Islet precursor cell (in vitro differentiated cells): Measurements from ENCODE around the gene TXNL4A.
A peak's percentile ranks its signal among the peaks of the same experiment; 100 is the strongest.
"Not testable (repeated sequence)": the region's sequence is repeated elsewhere in the genome, so short reads cannot be mapped to it uniquely, and the experiment has no call there.

ENCODE experiments used
- DNase-seq: peaks from one replicate; pipeline ENCODE4 v3.0.0-alpha.2; 2018

The TXNL4A gene

DNA sequence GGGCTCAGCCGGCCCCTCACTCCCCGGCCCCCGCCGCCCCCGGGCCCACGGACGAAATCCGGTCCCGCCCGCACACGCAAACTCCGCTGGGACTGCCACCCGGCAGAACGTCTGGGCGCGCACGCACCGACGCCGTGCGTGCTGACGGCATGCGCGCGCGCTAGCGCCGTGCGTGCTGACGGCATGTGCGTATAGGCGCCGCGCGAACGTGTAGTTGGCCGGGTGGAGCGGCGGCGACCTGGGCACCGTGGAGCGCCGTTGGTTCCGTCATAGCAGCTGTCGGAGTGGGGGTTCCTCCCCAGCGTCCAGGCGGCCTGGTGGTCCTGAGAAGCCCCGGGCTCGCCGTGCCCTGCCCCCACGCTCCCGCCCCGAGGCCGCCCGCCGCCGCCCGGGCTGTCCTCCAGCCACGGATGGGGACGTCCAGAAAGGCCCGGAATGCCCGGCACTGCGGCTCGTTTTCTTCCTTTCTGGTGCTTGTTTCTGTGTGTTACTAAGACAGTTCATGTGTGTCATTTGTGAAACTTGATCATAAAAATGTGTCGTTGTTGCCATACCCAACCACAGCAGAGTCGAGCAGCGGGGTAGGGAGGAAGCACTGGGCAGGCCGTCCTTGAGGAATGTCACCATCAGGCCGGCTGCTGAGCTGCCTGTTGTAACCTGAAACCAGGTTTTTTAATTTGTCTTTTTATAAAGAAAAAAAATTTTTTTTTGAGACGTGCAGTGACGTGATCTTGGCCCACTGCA is at the start of gene TXNL4A:
Gene TXNL4A (minus strand): TSS at position 113 of the 744 bp plus-strand sequence. CDS start 171 bp downstream, outside the sequence.
- DNase-seq, result peak; percentile 83

DNA sequence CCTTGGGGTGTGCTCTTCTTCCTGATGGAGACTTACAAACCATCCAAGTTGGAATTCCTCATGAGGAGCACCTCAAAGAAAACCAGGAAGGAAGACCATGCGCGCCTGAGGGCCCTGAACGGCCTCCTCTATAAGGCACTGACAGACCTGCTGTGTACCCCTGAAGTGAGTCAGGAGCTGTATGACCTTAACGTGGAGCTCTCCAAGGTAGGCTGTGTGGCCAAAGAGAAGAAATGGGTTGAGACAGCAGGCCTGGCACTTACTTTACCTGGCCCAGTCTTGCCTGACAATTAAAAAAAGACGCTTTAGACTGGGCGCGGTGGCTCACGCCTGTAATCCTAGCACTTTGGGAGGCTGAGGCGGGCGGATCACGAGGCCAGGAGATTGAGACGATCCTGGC is 48.9 kb upstream of the TXNL4A start:
- no peak for DNase-seq

DNA sequence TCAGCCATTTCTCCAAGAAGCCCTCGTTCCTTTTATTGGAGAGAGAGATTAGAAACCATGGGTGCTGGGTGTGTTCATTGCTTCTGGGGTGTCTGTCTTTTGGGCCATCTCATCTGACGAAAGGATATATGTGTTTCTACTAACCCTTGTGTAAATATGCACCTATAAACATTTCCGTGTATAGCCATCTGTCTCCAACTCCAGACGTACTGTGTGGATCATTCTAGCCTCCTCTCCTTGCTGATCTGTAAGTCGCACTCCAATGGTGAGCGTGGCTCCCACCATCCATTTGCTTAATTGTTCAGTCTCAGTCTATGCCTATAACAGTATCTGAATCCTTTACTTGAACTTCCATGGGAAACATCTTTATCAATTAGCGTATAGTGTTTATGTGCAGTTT is 47.6 kb upstream of the TXNL4A start:
- DNase-seq, result no peak

DNA sequence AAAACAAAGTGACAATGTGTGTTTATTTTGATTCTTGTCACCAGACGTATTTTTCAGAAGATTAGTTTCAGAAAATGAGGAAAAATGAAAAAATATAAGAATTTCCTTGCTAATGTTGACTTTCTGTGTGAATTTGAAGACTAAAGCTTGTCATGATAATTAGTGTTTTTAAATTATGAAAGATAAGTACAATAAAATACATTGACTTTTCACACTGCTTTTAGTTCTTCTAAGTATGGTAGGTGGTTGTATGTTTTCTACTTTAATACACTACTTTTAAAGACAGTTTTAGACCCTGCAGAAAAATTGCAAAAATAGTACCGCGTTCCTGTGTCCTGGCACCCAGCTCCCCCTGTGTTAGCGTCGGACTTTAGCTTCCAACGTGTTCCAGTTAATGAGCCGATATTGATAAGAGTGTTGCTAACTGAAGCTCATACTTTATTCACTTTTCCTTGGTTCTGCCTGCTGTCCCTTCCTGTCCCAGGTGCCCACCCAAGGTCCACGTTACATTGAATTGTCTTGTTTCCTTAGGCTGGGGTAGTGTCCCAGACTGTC is 46.6 kb upstream of the TXNL4A start:
- DNase-seq, result no peak

DNA sequence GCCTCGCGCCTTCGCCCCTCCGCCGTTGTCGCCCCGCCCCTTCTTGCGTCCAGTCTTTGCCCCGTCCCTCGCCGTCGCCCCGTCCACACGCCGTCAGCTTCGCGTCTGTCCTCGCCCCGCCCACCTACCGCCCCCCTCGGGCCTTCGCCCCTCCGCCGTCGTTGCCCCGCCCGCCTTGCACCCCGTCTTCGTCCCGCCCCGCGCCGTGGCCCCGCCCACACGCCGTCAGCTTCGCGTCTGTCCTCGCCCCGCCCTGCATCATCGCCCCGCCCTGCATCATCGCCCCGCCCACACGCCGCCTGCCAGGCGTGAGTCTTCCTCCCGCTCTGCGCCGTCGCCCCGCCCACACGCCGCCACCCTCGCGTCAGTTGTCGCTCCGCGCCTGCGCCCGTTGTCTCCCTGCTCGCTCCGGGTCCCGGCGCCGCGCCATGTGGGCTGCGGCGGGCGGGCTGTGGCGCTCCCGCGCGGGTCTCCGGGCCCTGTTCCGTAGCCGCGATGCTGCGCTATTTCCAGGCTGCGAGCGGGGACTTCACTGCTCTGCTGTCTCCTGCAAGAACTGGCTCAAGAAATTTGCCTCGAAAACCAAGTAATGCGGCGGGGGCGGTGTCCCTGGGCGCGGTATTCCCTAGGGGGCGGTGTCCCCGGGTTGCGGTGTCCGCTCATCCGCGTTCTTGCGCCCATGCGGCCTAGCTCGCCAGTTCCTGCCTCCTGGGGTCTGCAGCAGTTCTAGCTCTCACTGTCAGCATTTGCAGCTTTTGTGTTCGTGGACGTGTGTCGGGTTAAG is 45.9 kb upstream of the TXNL4A start, which contains the start of gene RBFA:
Gene RBFA (plus strand): TSS at position 367 of the 784 bp plus-strand sequence. CDS start 62 bp downstream, at position 429.
- DNase-seq, result peak; percentile 91

DNA sequence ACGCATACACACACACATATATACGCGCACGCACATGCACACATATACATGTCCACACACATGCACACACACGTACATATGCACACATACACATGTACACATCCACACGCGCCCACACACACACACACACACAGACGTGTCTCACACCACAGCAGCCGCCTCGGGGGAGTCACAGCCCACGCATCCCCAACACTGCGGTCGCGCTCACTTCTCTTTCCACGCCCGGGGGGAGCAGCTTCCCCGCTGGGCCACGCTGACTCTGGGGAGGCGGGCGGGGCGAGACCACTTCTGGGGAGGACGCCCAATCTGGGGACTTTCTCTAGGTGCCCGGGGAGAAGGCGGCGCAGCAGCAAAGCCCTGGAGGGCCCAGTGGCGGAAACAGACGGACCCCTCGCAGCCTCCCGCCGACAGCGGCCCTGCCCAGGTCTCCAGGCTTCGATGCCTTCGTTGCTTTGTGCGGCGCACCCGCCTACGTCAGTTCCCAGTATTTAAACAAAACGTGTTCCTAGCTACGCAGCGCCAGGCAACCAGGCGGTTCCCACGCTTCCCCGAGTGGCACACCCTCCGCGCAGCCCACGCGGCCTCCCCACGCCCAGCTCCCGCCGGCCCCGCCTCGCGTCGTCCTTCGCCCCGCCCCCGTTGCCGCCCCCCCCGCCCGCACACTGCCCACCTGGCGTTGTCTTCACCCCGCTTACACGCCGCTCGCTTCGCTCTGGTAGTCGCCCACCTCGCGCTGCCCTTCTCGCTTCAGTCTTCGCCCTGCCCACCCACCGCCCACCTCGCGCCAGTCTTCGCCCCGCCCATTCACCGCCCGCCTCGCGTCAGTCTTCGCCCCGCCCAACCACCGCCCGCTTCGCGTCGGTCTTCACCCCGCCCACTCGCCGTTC is 45.1 kb upstream of the TXNL4A start:
- DNase-seq, result peak; percentile 99

- DNase-seq, result no peak
Observed at GRCh38 chr18:80029690-80030089, 41.3 kb upstream of the TXNL4A start.

DNA sequence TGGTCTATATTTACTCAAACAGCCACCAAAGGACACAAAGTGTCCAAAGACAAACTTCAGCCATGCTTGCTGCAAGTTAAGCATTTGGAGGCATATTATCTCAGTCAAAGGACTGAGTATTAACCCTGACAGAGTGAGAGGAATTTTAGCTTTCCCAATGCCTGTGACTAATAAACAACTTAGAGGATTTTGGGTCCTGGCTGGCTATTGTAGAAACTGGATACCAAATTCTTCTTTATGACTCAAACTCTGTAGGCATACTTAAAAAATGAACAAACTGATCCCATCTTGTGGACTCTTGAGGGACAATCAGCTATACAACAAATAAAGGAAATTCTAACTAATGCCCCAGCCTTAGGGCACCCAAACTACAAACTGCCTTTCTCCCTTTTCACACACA is 39.4 kb upstream of the TXNL4A start:
- not testable (repeated sequence) for DNase-seq

DNA sequence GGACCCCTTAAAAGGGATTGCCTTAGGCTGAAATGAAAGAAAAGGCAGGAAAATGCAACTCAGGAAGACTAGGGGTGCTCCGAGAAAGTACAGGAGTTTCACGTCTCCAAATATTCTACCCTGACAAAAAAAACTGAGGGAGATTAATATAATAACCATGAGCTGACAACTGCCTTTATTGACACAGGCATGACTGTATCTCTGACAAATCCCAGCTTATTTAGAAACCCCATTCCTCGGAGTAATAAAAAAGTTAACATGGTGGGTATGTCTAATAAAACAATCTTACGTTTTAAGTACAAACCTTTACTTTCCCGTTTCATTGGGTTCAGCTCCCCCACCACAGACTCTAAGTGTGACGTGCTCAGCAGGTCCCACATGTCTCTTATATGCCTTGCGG is 38.0 kb upstream of the TXNL4A start:
- DNase-seq, result no peak

DNA sequence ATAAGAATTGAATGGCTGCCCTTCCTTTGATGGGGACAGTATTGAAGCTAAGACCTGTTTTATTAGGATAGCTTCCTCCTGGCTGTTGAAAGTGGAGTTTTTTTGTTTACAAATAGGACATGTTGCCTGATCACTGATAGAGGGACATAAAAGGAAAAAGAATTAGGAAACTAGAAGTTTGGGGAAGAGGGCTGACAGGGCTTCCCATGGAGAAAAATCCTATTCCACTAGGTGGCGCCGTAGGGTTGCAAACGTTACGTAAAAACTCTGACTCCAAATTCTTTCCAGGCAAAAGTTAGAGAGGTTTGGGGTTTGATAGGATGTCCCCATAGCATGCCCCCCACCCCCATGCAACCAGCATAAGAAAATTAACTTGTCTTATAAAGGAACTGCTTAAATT is 34.8 kb upstream of the TXNL4A start:
- DNase-seq, result no peak

GRCh38 chr18:80022613-80023012 is 34.2 kb upstream of the TXNL4A start:
- no peak for DNase-seq

DNA sequence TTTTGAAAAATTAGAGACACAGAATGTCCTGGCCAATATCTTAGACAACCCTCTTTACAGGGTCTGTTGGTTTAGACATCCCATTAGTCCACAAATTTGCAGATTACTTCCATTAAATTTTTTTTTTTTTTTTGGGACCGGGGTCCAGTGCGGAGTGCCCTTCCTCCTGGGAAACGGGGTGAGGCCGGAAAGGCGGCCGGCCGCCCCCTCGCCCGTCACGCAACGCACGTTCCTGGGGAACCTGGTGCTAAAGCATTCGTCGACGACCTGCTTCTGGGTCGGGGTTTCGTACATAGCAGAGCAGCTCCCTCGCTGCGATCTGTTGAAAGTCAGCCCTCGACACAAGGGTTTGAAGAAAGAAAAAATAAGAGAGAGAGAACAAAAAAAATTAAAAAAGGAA is 24.4 kb upstream of the TXNL4A start:
- DNase-seq, result no peak

DNA sequence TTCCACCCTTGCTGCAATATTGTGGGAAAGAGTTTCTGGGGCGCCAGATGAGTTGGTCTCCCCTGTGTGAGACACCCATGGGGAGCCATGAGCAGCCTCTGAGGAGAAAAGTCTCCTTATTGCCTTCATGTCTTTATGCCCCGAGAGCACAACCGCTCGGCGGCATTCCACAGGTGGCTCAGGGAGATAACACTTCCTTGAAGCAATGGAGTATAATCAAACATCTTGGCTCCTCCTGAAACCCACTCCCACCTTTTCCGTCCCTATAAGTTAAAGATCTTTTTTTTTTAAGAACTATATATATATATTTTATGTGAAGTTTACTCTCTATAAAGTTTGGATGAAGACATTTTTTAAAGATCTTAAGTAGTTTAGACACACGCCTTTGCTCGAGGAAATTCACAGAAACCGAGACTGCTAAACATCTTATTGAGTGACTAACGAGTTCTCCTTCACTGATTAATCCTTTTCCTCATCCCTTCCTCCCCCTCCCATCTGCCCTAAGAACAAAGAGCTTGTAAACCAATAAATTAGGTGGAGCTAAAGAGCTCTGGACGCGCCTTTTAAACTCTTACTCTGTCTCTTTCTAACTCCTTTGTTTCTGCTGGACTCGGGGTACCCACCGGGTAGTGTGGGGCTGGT is 23.3 kb upstream of the TXNL4A start:
- DNase-seq, result not testable (repeated sequence)

- DNase-seq, result no peak
Observed at GRCh38 chr18:80010551-80010906, 22.2 kb upstream of the TXNL4A start.

GRCh38 chr18:80009661-80010550 is 21.5 kb upstream of the TXNL4A start:
- peak; percentile 57 for DNase-seq

DNA sequence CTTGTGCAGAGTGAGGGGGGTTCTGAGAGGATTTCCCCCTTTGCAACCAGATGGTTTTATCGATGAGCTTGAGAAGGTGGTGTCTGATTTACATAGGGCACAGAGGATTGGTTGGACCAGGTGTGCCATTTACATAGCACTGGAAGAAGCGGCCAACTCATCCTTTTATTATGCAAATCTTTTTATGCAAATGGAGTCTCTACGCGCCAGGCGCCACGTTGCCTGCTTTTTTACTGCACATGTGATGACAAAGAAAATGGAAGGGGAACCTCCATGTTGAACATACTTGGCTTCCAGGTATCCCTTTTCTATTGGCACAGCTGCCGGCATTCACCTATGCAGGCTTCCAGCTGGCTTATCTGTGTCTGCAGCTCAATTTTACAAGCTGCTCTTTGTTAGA is 18.4 kb upstream of the TXNL4A start:
- no peak for DNase-seq

GRCh38 chr18:80004600-80005342 is 16.4 kb upstream of the TXNL4A start:
- no peak for DNase-seq

DNA sequence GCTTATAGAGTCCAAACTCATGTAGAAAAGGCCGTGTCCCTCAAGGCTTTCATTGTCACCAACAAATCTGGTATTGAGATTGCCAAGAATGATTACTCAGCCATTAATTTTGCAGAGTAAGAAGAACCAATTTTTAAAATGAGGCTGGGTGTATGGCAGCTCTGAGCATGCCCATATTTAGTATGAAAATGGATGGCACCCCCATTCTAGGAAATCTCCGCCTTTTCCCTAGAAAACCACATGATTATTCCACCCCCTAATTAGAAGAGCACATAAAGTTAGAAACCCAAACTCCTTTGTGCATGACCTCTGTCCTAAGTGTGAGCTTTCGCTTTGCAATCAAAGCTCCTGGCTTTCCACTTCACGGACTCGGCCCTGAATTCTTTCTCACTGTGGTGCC is 14.1 kb upstream of the TXNL4A start:
- DNase-seq, result no peak

- DNase-seq, result no peak
Observed at GRCh38 chr18:80000877-80001276, 12.5 kb upstream of the TXNL4A start.

DNA sequence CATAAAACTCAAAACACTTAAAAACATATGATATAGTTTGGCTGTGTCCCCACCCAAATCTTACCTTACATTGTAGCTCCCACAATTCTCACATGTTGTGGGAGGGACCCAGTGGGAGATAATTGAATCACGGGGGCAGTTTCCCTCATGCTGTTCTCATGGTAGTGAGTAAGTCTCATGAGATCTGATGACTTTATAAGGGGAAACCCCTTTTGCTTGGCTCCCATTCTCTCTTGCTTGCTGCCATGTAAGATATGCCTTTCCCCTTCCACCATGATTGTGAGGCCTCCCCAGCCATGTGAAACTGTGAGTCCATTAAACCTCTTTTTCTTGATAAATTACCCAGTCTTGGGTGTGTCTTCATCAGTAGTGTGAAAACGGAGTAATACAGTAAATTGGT is 11.3 kb upstream of the TXNL4A start:
- not testable (repeated sequence) for DNase-seq

- no peak for DNase-seq
Observed at GRCh38 chr18:79991494-79991893, 3.1 kb upstream of the TXNL4A start.
